DND-41 (cell line): ENCODE data around the gene PBX3.

Experiments
- EZH2 ChIP-seq: IDR thresholded peaks from 3 replicates; pipeline ENCODE4 v1.6.1; 2012; ENCODE audit warnings: borderline replicate concordance, low read depth, mild to moderate bottlenecking, moderate library complexity, low read length, inconsistent platforms; ENCODE audit not compliant: severe bottlenecking
- TF ChIP-seq, protein P1 (sequence below): IDR thresholded peaks from 2 replicates; pipeline ENCODE4 v1.5.1; 2012; ENCODE audit warnings: borderline replicate concordance, low read length, moderate library complexity, mild to moderate bottlenecking; ENCODE audit not compliant: poor library complexity, severe bottlenecking; ENCODE audit errors: extremely low read depth

DNA sequence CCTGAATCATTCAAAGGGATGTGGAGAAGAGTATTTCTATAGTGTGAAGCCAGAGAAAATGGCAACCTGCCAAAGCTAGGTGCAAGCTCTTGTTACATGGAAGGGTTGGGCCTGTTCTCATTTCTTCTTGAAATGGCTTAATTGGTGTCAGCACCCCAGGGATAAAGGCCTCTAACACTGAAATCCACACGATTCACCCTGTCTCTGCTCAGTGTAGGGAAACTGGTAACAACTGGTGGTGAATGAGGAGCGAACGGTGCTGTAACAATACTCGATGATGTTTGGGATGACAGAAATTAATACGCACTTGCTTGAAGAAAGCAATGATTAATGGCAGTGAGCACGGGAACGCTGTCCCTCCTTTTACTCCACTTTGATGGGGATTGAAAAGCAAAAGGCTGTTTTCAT, 16.2 kb downstream of the PBX3 start:
- TF ChIP-seq, protein P1, sequence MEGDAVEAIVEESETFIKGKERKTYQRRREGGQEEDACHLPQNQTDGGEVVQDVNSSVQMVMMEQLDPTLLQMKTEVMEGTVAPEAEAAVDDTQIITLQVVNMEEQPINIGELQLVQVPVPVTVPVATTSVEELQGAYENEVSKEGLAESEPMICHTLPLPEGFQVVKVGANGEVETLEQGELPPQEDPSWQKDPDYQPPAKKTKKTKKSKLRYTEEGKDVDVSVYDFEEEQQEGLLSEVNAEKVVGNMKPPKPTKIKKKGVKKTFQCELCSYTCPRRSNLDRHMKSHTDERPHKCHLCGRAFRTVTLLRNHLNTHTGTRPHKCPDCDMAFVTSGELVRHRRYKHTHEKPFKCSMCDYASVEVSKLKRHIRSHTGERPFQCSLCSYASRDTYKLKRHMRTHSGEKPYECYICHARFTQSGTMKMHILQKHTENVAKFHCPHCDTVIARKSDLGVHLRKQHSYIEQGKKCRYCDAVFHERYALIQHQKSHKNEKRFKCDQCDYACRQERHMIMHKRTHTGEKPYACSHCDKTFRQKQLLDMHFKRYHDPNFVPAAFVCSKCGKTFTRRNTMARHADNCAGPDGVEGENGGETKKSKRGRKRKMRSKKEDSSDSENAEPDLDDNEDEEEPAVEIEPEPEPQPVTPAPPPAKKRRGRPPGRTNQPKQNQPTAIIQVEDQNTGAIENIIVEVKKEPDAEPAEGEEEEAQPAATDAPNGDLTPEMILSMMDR, result no peak
- TF ChIP-seq EZH2, result no peak
